Measurements from ENCODE around the gene ATP5ME.

DNA sequence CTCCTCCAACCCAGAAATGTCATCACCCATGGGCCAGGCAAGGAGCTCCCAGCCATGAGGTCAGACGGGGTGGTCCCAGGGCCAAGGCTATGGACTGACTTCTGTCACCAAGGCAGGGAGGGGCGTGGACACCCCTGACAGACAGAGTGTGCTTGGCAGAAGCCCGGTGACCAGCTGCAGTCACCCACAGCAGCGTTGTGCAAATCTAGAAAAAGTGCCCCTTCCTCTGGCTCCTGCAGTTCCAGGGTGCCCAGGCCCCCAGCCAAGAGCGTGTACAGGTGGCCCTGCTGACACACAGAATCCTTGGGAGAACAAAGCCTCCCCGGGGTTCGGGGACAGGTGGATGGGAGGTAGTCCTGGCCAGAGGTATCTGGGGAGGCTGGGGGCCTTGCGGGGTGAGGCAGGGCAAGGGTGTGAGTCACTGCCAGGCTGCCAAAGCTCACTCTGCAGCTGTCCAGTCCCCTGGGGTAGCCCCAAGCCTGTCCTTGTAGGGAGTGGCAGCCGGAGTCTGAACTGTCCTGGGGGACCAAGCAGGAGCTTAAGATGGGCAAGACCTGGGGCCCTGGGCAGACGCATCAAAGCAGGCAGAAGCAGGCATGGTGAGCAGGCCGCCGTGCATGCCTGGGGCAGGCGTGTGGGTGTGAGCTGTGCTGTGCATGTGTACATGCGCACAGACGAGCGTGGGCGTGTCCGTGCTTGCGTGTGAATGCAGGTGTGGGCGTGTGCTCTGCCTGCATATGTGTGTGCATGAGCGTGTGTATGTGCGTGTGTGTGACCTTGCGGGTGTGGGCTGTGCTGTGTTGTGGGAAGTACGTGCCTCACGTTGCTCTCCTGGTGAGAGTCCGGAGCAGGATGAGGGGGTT lies 3.6 kb upstream of the ATP5ME start:
- TF ChIP-seq, protein P1, sequence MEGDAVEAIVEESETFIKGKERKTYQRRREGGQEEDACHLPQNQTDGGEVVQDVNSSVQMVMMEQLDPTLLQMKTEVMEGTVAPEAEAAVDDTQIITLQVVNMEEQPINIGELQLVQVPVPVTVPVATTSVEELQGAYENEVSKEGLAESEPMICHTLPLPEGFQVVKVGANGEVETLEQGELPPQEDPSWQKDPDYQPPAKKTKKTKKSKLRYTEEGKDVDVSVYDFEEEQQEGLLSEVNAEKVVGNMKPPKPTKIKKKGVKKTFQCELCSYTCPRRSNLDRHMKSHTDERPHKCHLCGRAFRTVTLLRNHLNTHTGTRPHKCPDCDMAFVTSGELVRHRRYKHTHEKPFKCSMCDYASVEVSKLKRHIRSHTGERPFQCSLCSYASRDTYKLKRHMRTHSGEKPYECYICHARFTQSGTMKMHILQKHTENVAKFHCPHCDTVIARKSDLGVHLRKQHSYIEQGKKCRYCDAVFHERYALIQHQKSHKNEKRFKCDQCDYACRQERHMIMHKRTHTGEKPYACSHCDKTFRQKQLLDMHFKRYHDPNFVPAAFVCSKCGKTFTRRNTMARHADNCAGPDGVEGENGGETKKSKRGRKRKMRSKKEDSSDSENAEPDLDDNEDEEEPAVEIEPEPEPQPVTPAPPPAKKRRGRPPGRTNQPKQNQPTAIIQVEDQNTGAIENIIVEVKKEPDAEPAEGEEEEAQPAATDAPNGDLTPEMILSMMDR (conservative IDR thresholded peaks at IDR 0.05 in 1 of 2, IDR thresholded peaks at IDR 0.05 in 1 of 2; ENCODE audit: low read depth in 1 of 2, low read length in 2 of 2), result no peak
- TF ChIP-seq EZH2 (IDR thresholded peaks at IDR 0.05; ENCODE audit: low read length, missing control alignments), result no peak

All from fibroblast of lung (primary cell).